H1 (cell line): ENCODE measurements around the gene ETV5. TPM values are rescaled to one million over a fixed set of nuclear protein-coding genes. Genes with fewer than 3 reads are reported as not detected.

Experiments used
- CTCF ChIA-PET: fragments of 300-600 bp; sonication (Branson Sonifier 250); formaldehyde crosslinking; loops from one replicate; lab custom pipeline; 2021; ENCODE audit not compliant: partially characterized antibody; lab: Charles Lee
- POLR2A ChIA-PET: fragments of 300-600 bp; sonication (Branson Sonifier 250); formaldehyde crosslinking; loops from one replicate; lab custom pipeline; 2021; ENCODE audit warnings: inconsistent platforms; ENCODE audit not compliant: partially characterized antibody; lab: Charles Lee
- DNase-seq, 2 experiments: peaks; one replicate each; pipeline versions ENCODE4 v3.0.0 to v3.0.0-alpha.2; 2010 to 2022; ENCODE audit warnings: low spot score in 2 of 2, low read depth in 1 of 2, mixed read lengths in 1 of 2
- FAIRE-seq: peaks from 2 replicates; lab custom pipeline; 2011; peaks lifted over from hg19 to GRCh38; lab: Jason Lieb, UNC
- H2AFZ ChIP-seq: 2 replicates; pipeline ENCODE4 v1.8.1; 2012; ENCODE audit warnings: low read length, inconsistent platforms
- H2AK5ac ChIP-seq: 2 replicates; pipeline ENCODE4 v1.6.1; 2013; ENCODE audit warnings: low read depth, low read length
- H2BK120ac ChIP-seq: replicated peaks from 2 replicates; pipeline ENCODE3; 2013; ENCODE audit warnings: low read depth, low read length, inconsistent platforms
- H2BK12ac ChIP-seq: 2 replicates; pipeline ENCODE4 v1.6.1; 2013; ENCODE audit warnings: low read depth, low read length
- H2BK15ac ChIP-seq: 2 replicates; pipeline ENCODE4 v1.6.1; 2013; ENCODE audit warnings: low read length
- H2BK20ac ChIP-seq: 2 replicates; pipeline ENCODE4 v1.6.1; 2013; ENCODE audit warnings: low read length
- H2BK5ac ChIP-seq: 2 replicates; pipeline ENCODE4 v1.6.1; 2013; ENCODE audit warnings: low read depth, low read length
- H3K14ac ChIP-seq: 2 replicates; pipeline ENCODE4 v1.6.1; 2013; ENCODE audit warnings: inconsistent platforms; ENCODE audit not compliant: insufficient read length
- H3K18ac ChIP-seq: 2 replicates; pipeline ENCODE4 v1.6.1; 2013; ENCODE audit warnings: low read length; ENCODE audit errors: extremely low read depth
- H3K23ac ChIP-seq: 2 replicates; pipeline ENCODE4 v1.6.1; 2013; ENCODE audit warnings: inconsistent platforms; ENCODE audit not compliant: insufficient read length
- H3K23me2 ChIP-seq: 2 replicates; pipeline ENCODE4 v1.6.1; 2013; ENCODE audit warnings: low read depth, low read length
- H3K27ac ChIP-seq: 2 replicates; pipeline ENCODE4 v1.6.1; 2011; ENCODE audit warnings: low read depth, low read length, inconsistent platforms
- H3K27me3 ChIP-seq, 4 experiments: replicated peaks in 1 of 4; 1 replicate in 1 of 4; 2 replicates in 3 of 4; pipeline versions ENCODE4 v1.6.1 to v1.8.1; 2011 to 2013; ENCODE audit warnings: low read length in 3 of 4, mild to moderate bottlenecking in 3 of 4, inconsistent platforms in 2 of 4, mixed read lengths in 2 of 4, moderate library complexity in 1 of 4; ENCODE audit not compliant: control insufficient read depth in 3 of 4, insufficient read depth in 3 of 4; ENCODE audit errors: extremely low read depth in 1 of 4
- H3K36me3 ChIP-seq, 4 experiments: 2 replicates each; pipeline versions ENCODE4 v1.6.1 to v1.8.1; 2011 to 2013; ENCODE audit warnings: mild to moderate bottlenecking in 4 of 4, low read length in 3 of 4, moderate library complexity in 2 of 4, control low read depth in 1 of 4, inconsistent platforms in 1 of 4; ENCODE audit not compliant: insufficient read depth in 4 of 4, control insufficient read depth in 2 of 4
- H3K4ac ChIP-seq: replicated peaks from 2 replicates; pipeline ENCODE3; 2013; ENCODE audit warnings: low read length, low read depth, mixed read lengths, inconsistent platforms; ENCODE audit not compliant: insufficient read length
- H3K4me1 ChIP-seq, 4 experiments: replicated peaks in 1 of 4; 1 replicate in 1 of 4; 2 replicates in 3 of 4; pipeline versions ENCODE4 v1.6.1 to v1.8.1; 2011 to 2013; ENCODE audit warnings: low read length in 3 of 4, inconsistent platforms in 2 of 4, mixed read lengths in 1 of 4; ENCODE audit not compliant: insufficient read depth in 4 of 4, control insufficient read depth in 3 of 4
- H3K4me2 ChIP-seq, 2 experiments: 2 replicates each; pipeline versions ENCODE4 v1.6.1 to v1.8.1; 2011 to 2013; ENCODE audit warnings: low read depth in 2 of 2, low read length in 2 of 2, control low read depth in 1 of 2, inconsistent platforms in 1 of 2, mild to moderate bottlenecking in 1 of 2; ENCODE audit not compliant: insufficient read depth in 1 of 2
- H3K4me3 ChIP-seq, 4 experiments: fragments of 200-600, 300-600 bp in 1 of 4; sonication (generic), shearing (Covaris generic), sonication (Bioruptor Twin) in 1 of 4; 2 replicates each; pipeline versions ENCODE4 v1.5.1 to v1.8.1; 2011 to 2016; ENCODE audit warnings: low read length in 4 of 4, low read depth in 3 of 4, control low read depth in 2 of 4, inconsistent platforms in 2 of 4, mild to moderate bottlenecking in 2 of 4, mixed read lengths in 1 of 4, moderate library complexity in 1 of 4; ENCODE audit not compliant: insufficient read depth in 2 of 4; ENCODE audit errors: extremely low read depth in 1 of 4
- H3K56ac ChIP-seq: replicated peaks from 2 replicates; pipeline ENCODE3; 2013; ENCODE audit warnings: low read depth, mild to moderate bottlenecking, mixed read lengths, low read length, inconsistent platforms; ENCODE audit not compliant: insufficient read length
- H3K79me1 ChIP-seq: 2 replicates; pipeline ENCODE4 v1.6.1; 2013; ENCODE audit warnings: low read depth, low read length, control low read depth
- H3K79me2 ChIP-seq, 2 experiments: 2 replicates each; pipeline versions ENCODE4 v1.6.1 to v1.8.1; 2012 to 2013; ENCODE audit warnings: low read length in 2 of 2, mild to moderate bottlenecking in 2 of 2, inconsistent platforms in 1 of 2; ENCODE audit not compliant: insufficient read depth in 2 of 2, control insufficient read depth in 1 of 2
- H3K9ac ChIP-seq, 4 experiments: replicated peaks in 1 of 4; 1 replicate in 1 of 4; 2 replicates in 3 of 4; pipeline versions ENCODE4 v1.6.1 to v1.8.1; 2011 to 2013; ENCODE audit warnings: low read depth in 3 of 4, low read length in 3 of 4, control low read depth in 2 of 4, mild to moderate bottlenecking in 2 of 4, moderate library complexity in 2 of 4, inconsistent platforms in 1 of 4; ENCODE audit errors: extremely low read depth in 1 of 4
- H3K9me3 ChIP-seq, 2 experiments: 2 replicates each; pipeline versions ENCODE4 v1.6.1 to v1.8.1; 2012 to 2013; ENCODE audit warnings: mild to moderate bottlenecking in 2 of 2, moderate library complexity in 2 of 2, control low read depth in 1 of 2, inconsistent platforms in 1 of 2, low read depth in 1 of 2, low read length in 1 of 2, mixed read lengths in 1 of 2; ENCODE audit not compliant: insufficient read depth in 2 of 2
- H4K20me1 ChIP-seq, 2 experiments: replicated peaks in 1 of 2; 2 replicates each; pipeline versions ENCODE3 to v1.8.1; 2011 to 2013; ENCODE audit warnings: inconsistent platforms in 2 of 2, low read length in 2 of 2, mild to moderate bottlenecking in 1 of 2; ENCODE audit not compliant: insufficient read depth in 2 of 2, control insufficient read depth in 1 of 2
- H4K5ac ChIP-seq: 2 replicates; pipeline ENCODE4 v1.6.1; 2013; ENCODE audit warnings: low read length, low read depth, mixed read lengths, inconsistent platforms; ENCODE audit not compliant: insufficient read length
- H4K8ac ChIP-seq: 2 replicates; pipeline ENCODE4 v1.8.0; 2013; ENCODE audit warnings: mild to moderate bottlenecking, moderate library complexity, low read length, inconsistent platforms; ENCODE audit not compliant: insufficient read depth; ENCODE audit errors: extremely low read depth
- H4K91ac ChIP-seq: replicated peaks from 2 replicates; pipeline ENCODE3; 2013; ENCODE audit warnings: low read length, mixed read lengths, inconsistent platforms; ENCODE audit not compliant: insufficient read length
- CREB1 ChIP-seq: IDR thresholded peaks from 2 replicates; pipeline ENCODE4 v1.6.1; 2012; ENCODE audit warnings: inconsistent platforms
- FOSL1 ChIP-seq: IDR thresholded peaks from 2 replicates; pipeline ENCODE4 v1.6.1; 2011; ENCODE audit warnings: mild to moderate bottlenecking, low read depth, low read length, moderate library complexity; ENCODE audit not compliant: insufficient read depth
- RAD21 ChIP-seq, 2 experiments: IDR thresholded peaks in 1 of 2; conservative IDR thresholded peaks in 1 of 2; 2 replicates each; pipeline ENCODE4 v1.6.1; 2011; ENCODE audit warnings: low read depth in 2 of 2, low read length in 2 of 2, improper control_type of control experiment in 1 of 2, inconsistent platforms in 1 of 2, mild to moderate bottlenecking in 1 of 2, moderate library complexity in 1 of 2
- WGBS, 2 experiments: shearing (Covaris generic) in 1 of 2; methylation state at CpG; one replicate each; pipeline versions ENCODE4 v1.1.6 to v1.1.7; 2013 to 2015; ENCODE audit warnings: low lambda C conversion rate in 2 of 2, mixed read lengths in 2 of 2, inconsistent platforms in 1 of 2, low coverage in 1 of 2, missing lambda C conversion rate in 1 of 2; ENCODE audit not compliant: insufficient replicate concordance in 2 of 2, insufficient coverage in 1 of 2, insufficient read length in 1 of 2; ENCODE audit errors: extremely low coverage in 1 of 2, missing lambda C conversion rate in 1 of 2; 5-methylcytosine and 5-hydroxymethylcytosine counted together
- polyA plus RNA-seq, 7 experiments: library from polyadenylated mRNA; depleted of rRNA in 3 of 7; stranded (reverse) in 5 of 7; unstranded in 2 of 7; fragments of >200 nt in 5 of 7; fragments of 200-250 nt in 2 of 7; gene quantifications; 1 replicate in 5 of 7; 2 replicates in 1 of 7; 4 replicates in 1 of 7; pipeline versions ENCODE4 v1.2.1 to v1.2.3, GENCODE V29; 2011 to 2013; ENCODE audit warnings: missing spikeins in 2 of 7, mixed read lengths in 2 of 7
- total RNA-seq: library from RNA; stranded (reverse); fragmentation: NEBNext Ultra II Directional; extraction: Animal tissue kit (Norgen Biotek cat#: 25700); gene quantifications from 2 replicates; pipeline ENCODE4 v1.2.1, GENCODE V29; 2021
- TF ChIP-seq, protein P1 (sequence below): IDR thresholded peaks from 2 replicates; pipeline ENCODE4 v1.6.1; 2011; ENCODE audit warnings: low read length, improper control_type of control experiment
- TF ChIP-seq, protein P2 (sequence below): IDR thresholded peaks from 2 replicates; pipeline ENCODE4 v1.6.1; 2011; ENCODE audit warnings: low read depth, mild to moderate bottlenecking, low read length; ENCODE audit not compliant: insufficient read depth

The ETV5 gene
- total and polyA plus RNA-seq, 2 of the 8 experiments (the other 6 are each of a cell fraction or from before 2014, with no cell fraction given), result 13.1 to 36.9 TPM

DNA sequence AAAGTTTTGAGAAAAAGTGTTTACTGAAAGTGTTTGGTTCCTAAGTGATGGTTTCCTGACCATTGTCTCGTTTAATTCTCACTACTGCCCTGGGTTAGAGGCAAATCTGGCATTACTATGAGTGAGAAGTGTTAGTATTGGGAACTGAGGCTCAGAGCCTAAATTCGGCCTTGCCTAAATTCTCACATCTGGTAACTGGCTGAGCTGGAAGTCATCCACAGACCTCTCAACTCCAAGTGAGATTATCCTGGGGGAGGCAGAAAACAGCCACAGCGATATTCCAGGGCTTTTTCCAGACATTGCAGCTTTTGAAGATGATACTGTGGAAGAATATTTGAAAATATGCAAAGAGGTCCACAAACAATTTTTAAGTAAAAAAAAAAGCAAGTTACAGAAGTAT, 86.0 kb downstream of the ETV5 start:
- Histone ChIP-seq H3K9ac (no peak overlapping the region), H3K9me3 (no peaks in the 10 kb centered on the region), H3K27me3 (no peaks in the 10 kb centered on the region), H3K79me1 (no peaks in the 10 kb centered on the region), H3K27ac (no peak overlapping the region), H2BK12ac (no peak overlapping the region), H3K18ac (no peak overlapping the region), H2BK120ac (no peak overlapping the region), H4K5ac (no peak overlapping the region), H3K4me2 (no peak overlapping the region), H3K56ac (no peak overlapping the region), H3K23me2 (peaks cover 2% of the 10 kb centered on the region; the same call in 1 of the 2 replicates), H2BK20ac (no peak overlapping the region), H4K8ac (no peak overlapping the region), H2BK5ac (no peak overlapping the region), H2BK15ac (no peak overlapping the region), H3K4me3 (no peak overlapping the region), H3K4me1 (no peaks in the 10 kb centered on the region), H3K4ac (no peak overlapping the region), H2AK5ac (no peak overlapping the region), H3K79me2 (no peaks in the 10 kb centered on the region), H2AFZ (no peak overlapping the region), H3K14ac (no peak overlapping the region), H4K20me1 (no peaks in the 10 kb centered on the region), H3K36me3 (no peaks in the 10 kb centered on the region), H3K23ac (no peak overlapping the region), H4K91ac (no peak overlapping the region)
- WGBS, 2 experiments, result 87% methylated on average over 3 of the region's 3 CpGs; no CpG with 5 or more reads in 1 of the 2 experiments
- DNase-seq (no peak), FAIRE-seq (no peak)
- TF ChIP-seq FOSL1 (no peak), CREB1 (no peak), RAD21 (IDR thresholded peaks at IDR 0.05 in 1 of 2, conservative IDR thresholded peaks at IDR 0.05 in 1 of 2; ENCODE audit: low read depth in 2 of 2, low read length in 2 of 2) (no peak)
- TF ChIP-seq, protein P1, sequence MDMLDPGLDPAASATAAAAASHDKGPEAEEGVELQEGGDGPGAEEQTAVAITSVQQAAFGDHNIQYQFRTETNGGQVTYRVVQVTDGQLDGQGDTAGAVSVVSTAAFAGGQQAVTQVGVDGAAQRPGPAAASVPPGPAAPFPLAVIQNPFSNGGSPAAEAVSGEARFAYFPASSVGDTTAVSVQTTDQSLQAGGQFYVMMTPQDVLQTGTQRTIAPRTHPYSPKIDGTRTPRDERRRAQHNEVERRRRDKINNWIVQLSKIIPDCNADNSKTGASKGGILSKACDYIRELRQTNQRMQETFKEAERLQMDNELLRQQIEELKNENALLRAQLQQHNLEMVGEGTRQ, result no peak
- TF ChIP-seq, protein P2, sequence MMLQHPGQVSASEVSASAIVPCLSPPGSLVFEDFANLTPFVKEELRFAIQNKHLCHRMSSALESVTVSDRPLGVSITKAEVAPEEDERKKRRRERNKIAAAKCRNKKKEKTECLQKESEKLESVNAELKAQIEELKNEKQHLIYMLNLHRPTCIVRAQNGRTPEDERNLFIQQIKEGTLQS, result no peak
- CTCF ChIA-PET, result no interaction called here
- POLR2A ChIA-PET, result interaction anchor here (0.7 kb wide), 2 partner anchors 12 to 138 kb away, joined by 3 to 4 read pairs; no protein-coding TSS in a partner anchor
